Left ventricle myocardium inferior (tissue), 1 donor: Measurements from ENCODE around the gene SERPIND1. TPM values are rescaled to one million over a fixed set of nuclear protein-coding genes. Genes with fewer than 3 reads are reported as not detected.
A peak's percentile ranks its signal among the peaks of the same experiment; 100 is the strongest.

Experiments used
- DNase-seq: peaks from one replicate; pipeline ENCODE4 v3.0.0-alpha.2; 2020
- H3K27ac ChIP-seq: fragments of 200-600 bp; replicated peaks from 2 replicates; pipeline ENCODE4 v1.8.0; 2021
- H3K27me3 ChIP-seq: fragments of 200-600 bp; 2 replicates; pipeline ENCODE4 v1.8.0; 2021; ENCODE audit warnings: low read depth
- H3K36me3 ChIP-seq: fragments of 200-600 bp; 2 replicates; pipeline ENCODE4 v1.8.0; 2021
- H3K4me1 ChIP-seq: fragments of 200-600 bp; 2 replicates; pipeline ENCODE4 v1.8.0; 2021
- H3K4me3 ChIP-seq: fragments of 200-600 bp; 2 replicates; pipeline ENCODE4 v1.8.0; 2021; ENCODE audit warnings: mild to moderate bottlenecking, moderate library complexity
- H3K9me3 ChIP-seq: fragments of 200-600 bp; replicated peaks from 2 replicates; pipeline ENCODE4 v1.8.0; 2021
- intact Hi-C: fragments of 100-400 bp; cut with micrococcal nuclease; formaldehyde crosslinking; loops from one replicate; pipeline ENCODE4 v1.11.0; 2022
- total RNA-seq: library from RNA; stranded (reverse); fragmentation: NEBNext Ultra II Directional; extraction: Animal tissue kit (Norgen Biotek cat#: 25700); gene quantifications from one replicate; pipeline ENCODE4 v1.2.1, GENCODE V29; 2021
- TF ChIP-seq, protein P1 (sequence below): fragments of 200-600 bp; IDR thresholded peaks from 2 replicates; pipeline ENCODE4 v1.8.0; 2021; ENCODE audit warnings: antibody characterized with exemption, mild to moderate bottlenecking, borderline replicate concordance
- donor health status: DM: no; HTN: yes; CAD: no; lungs with severe emphysema.

SERPIND1 gene
- total RNA-seq, 1 donor from 2014 or later: 0.16 TPM

DNA sequence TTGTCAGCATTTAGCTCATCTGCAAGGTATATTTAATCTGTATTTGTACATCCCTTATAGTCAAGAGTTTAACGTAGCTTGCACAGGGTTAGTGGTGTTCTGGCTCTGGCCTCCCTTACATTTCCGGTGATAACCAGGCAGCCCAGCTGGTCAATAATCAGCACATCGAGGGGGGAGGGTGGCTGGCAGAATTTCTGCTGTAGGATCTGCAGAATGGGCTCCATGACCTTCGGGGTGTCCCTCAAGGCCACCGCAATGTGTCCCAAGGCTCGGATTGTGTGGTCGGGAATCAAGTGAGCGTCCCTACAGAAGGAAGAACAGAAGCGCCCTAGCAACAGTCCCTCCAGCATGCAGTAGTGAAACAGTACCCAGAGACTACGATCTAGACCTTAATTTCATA is 25.1 kb downstream of the SERPIND1 start:
- Histone ChIP-seq H3K4me3 (no peak overlapping the region), H3K9me3 (no peaks in the 10 kb centered on the region), H3K27me3 (no peaks in the 10 kb centered on the region), H3K36me3 (peaks cover 92% of the 10 kb centered on the region), H3K27ac (no peak overlapping the region), H3K4me1 (no peaks in the 10 kb centered on the region)
- TF ChIP-seq, protein P1, sequence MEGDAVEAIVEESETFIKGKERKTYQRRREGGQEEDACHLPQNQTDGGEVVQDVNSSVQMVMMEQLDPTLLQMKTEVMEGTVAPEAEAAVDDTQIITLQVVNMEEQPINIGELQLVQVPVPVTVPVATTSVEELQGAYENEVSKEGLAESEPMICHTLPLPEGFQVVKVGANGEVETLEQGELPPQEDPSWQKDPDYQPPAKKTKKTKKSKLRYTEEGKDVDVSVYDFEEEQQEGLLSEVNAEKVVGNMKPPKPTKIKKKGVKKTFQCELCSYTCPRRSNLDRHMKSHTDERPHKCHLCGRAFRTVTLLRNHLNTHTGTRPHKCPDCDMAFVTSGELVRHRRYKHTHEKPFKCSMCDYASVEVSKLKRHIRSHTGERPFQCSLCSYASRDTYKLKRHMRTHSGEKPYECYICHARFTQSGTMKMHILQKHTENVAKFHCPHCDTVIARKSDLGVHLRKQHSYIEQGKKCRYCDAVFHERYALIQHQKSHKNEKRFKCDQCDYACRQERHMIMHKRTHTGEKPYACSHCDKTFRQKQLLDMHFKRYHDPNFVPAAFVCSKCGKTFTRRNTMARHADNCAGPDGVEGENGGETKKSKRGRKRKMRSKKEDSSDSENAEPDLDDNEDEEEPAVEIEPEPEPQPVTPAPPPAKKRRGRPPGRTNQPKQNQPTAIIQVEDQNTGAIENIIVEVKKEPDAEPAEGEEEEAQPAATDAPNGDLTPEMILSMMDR: no peak
- intact Hi-C loops: no loop called here
- DNase-seq: no peak

DNA sequence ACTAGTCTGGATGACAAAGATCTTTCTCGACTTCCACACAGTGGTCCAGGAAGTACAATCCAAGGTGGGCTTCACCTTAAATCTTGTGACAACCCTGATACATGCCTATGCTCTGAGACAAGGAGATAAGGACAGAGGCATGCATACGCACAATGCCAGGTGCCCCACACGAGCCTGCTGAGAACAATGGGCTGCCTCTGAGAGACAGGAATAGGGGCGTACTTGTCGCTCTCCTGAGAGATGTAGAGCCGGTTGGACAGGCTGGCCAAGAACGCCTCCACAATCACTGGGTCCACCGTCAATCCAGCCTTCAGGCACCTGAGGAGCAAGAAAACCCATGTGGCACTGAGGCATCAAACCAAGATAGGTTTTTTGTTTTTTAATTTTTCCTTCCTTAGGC is 25.5 kb downstream of the SERPIND1 start:
- Histone ChIP-seq H3K27me3 (no peaks in the 10 kb centered on the region), H3K36me3 (peaks cover 92% of the 10 kb centered on the region), H3K4me1 (no peaks in the 10 kb centered on the region), H3K27ac (no peak overlapping the region), H3K9me3 (no peaks in the 10 kb centered on the region), H3K4me3 (no peak overlapping the region)
- TF ChIP-seq, protein P1: no peak
- DNase-seq: no peak
- intact Hi-C loops: no loop called here

DNA sequence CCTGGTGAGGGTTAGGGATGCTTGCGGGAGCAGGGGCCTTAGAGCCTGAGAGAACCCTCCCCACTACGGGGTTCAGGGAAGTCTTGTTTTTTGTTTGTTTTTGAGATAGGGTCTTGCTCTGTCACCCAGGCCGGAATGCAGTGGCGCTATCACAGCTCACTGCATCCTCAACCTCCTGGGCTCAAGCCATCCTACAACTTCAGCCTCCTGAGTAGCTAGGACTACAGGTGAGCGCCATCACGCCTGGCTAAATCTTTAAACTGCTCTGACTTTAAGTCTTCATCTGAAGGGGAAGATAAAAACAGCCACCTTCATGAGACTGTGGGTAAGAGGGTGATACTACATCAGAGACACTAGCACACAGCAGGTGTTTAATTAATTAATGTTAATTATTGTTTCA is 28.5 kb downstream of the SERPIND1 start:
- Histone ChIP-seq H3K27me3 (no peaks in the 10 kb centered on the region), H3K9me3 (no peaks in the 10 kb centered on the region), H3K4me3 (no peak overlapping the region), H3K36me3 (peaks cover 98% of the 10 kb centered on the region), H3K27ac (no peak overlapping the region), H3K4me1 (no peaks in the 10 kb centered on the region)
- TF ChIP-seq, protein P1: no peak
- intact Hi-C loops: no loop called here
- DNase-seq: no peak

DNA sequence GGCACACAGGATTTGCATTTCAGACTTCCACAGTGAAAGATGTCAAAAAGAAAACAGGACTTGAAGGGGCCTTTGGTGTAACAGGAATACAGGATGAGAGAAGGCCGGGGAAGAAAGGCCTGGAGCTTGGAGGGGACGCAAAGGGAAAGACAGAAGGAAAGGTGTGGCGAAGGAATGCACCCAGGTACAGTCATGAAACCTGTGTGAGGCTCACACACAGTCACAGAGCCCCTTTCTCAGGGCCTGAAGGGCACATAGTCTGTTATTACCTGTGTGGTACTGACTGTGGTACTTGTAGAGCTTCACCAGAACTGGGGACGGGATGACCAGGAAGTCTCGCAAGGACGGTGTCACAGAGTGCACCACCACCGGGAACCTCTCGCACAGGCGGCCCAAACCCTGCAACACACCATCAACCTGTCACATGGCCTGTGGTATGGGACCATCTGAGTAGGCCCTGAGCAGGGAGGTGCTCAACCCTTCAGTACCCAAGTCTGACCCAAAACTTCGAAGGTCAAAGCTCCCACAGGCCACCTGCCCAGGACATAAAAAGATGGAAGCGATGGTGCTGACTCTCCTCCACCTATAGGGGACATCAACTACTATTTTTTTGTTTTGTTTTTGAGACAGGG is 29.1 kb downstream of the SERPIND1 start:
- no peak for DNase-seq
- Histone ChIP-seq H3K9me3 (no peaks in the 10 kb centered on the region), H3K36me3 (peaks cover 98% of the 10 kb centered on the region), H3K4me3 (no peak overlapping the region), H3K27me3 (no peaks in the 10 kb centered on the region), H3K4me1 (no peaks in the 10 kb centered on the region), H3K27ac (no peak overlapping the region)
- intact Hi-C loops: no loop called here
- TF ChIP-seq, protein P1: no peak

DNA sequence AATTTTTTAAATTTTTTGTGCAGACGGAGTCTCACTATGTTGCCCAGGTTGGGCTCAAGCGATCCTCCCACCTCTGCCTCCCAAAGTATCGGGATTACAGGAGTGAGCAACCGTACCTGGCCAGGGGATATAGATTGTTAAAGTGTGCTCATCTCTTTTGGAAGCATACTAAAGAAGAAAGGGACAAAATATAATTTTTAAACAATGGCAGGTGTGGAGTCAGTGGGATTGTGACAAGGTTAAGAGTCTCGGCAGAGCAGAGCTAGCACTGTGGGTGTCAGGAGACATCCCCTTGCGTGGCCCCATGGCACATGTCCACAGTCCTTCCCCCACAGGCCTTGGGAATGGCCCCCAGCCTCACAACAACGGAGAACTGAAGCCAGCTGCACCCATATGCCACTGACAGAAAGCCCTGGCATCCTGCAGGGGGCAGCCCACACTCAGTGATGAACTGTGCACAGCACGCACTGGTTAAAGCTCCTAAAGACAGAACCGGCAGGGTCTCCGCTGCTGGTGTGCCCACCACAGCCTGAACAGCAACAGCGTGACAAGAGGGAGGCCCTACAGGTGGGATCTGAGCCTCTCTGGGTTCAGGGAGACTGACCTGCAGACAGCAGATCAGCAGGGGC is 29.9 kb downstream of the SERPIND1 start:
- H3K9me3 ChIP-seq: no peaks in the 10 kb centered on the region
- TF ChIP-seq, protein P1: peak; percentile 46
- no peak overlapping the region for H3K27ac ChIP-seq
- H3K36me3 ChIP-seq: peaks cover 94% of the 10 kb centered on the region
- H3K4me3 ChIP-seq: no peak overlapping the region
- intact Hi-C loops: no loop called here
- H3K27me3 ChIP-seq: no peaks in the 10 kb centered on the region
- DNase-seq: no peak
- H3K4me1 ChIP-seq: no peaks in the 10 kb centered on the region
